Thyroid gland (tissue), 4 donors: ENCODE data around the gene MEDAG. TPM values are rescaled to one million over a fixed set of nuclear protein-coding genes. Genes with fewer than 3 reads are reported as not detected.

Experiments used
- DNase-seq, 2 donors: peaks; one replicate each; pipeline ENCODE4 v3.0.0-alpha.2; 2019
- H3K27ac ChIP-seq, 3 donors: fragments of 200-600 bp; sonication (generic); 1 replicate in 2 of 3; 2 replicates in 1 of 3; pipeline ENCODE4 v1.5.1; 2016 to 2019; ENCODE audit warnings: mild to moderate bottlenecking in 1 of 3, moderate library complexity in 1 of 3
- H3K27me3 ChIP-seq: fragments of 200-600 bp; sonication (generic); one replicate; pipeline ENCODE4 v1.5.1; 2019
- H3K36me3 ChIP-seq, 2 donors: fragments of 200-600 bp; sonication (generic); one replicate each; pipeline ENCODE4 v1.5.1; 2016 to 2019
- H3K4me1 ChIP-seq, 2 donors: fragments of 200-600 bp; sonication (generic); one replicate each; pipeline ENCODE4 v1.5.1; 2017 to 2019
- H3K4me3 ChIP-seq, 3 donors: fragments of 200-600 bp; sonication (generic); replicated peaks in 1 of 3; 1 replicate in 2 of 3; 2 replicates in 1 of 3; pipeline ENCODE4 v1.5.1; 2016; ENCODE audit warnings: mild to moderate bottlenecking in 1 of 3
- H3K9me3 ChIP-seq: fragments of 200-600 bp; sonication (generic); one replicate; pipeline ENCODE4 v1.5.1; 2017
- CTCF ChIP-seq, 6 experiments: fragments of 200-600 bp in 3 of 6; fragments of 450-650 bp in 3 of 6; sonication (generic) in 3 of 6; IDR thresholded peaks; one replicate each; pipeline ENCODE4 v1.5.1; 2016 to 2019; ENCODE audit warnings: antibody characterized with exemption in 6 of 6, mild to moderate bottlenecking in 2 of 6, inconsistent platforms in 1 of 6, moderate library complexity in 1 of 6
- POLR2A ChIP-seq, 2 donors: fragments of 450-650 bp; IDR thresholded peaks; one replicate each; pipeline ENCODE4 v1.6.1; 2017; ENCODE audit warnings: antibody characterized with exemption in 2 of 2, mild to moderate bottlenecking in 2 of 2, moderate library complexity in 1 of 2
- WGBS, 2 donors: methylation state at CpG; one replicate each; pipeline ENCODE4 v1.1.5; 2017; 5-methylcytosine and 5-hydroxymethylcytosine counted together
- intact Hi-C: fragments of 100-400 bp; cut with DNase I; formaldehyde crosslinking; loops from one replicate; pipeline ENCODE4 v1.15.1; 2023
- total RNA-seq, 4 donors: library from RNA; depleted of rRNA; stranded (reverse); fragments of >200 nt; gene quantifications; one replicate each; pipeline ENCODE4 v1.2.3, GENCODE V29; 2016

MEDAG gene
- total RNA-seq, 4 donors from 2014 or later: 15.2 to 99.7 (median 46.0) TPM

- 94 to 96% methylated on average over 1 of the region's 1 CpG for WGBS, 2 donors
- H3K4me1 ChIP-seq: peaks cover 16 to 39% of the 10 kb centered on the region in 2 donors
- TF ChIP-seq CTCF (IDR thresholded peaks at IDR 0.05) (no peak), POLR2A (IDR thresholded peaks at IDR 0.05) (no peak)
- no peak overlapping the region for H3K4me3 ChIP-seq
- no peaks in the 10 kb centered on the region for H3K36me3 ChIP-seq
- H3K9me3 ChIP-seq: no peaks in the 10 kb centered on the region
- intact Hi-C loops: no loop called here
- no peak for DNase-seq
- no peak overlapping the region for H3K27ac ChIP-seq
- no peaks in the 10 kb centered on the region for H3K27me3 ChIP-seq
Measured at GRCh38 chr13:30904043-30904442, 2.0 kb upstream of the MEDAG start.

- H3K4me1 ChIP-seq: peaks cover 16 to 35% of the 10 kb centered on the region in 2 donors
- H3K36me3 ChIP-seq: no peaks in the 10 kb centered on the region
- WGBS, 2 donors: 49 to 78% methylated on average over 5 to 11 of the region's 60 CpGs
- H3K9me3 ChIP-seq: no peaks in the 10 kb centered on the region
- H3K27me3 ChIP-seq: no peaks in the 10 kb centered on the region
- DNase-seq: peak; percentile 5 to 18
- intact Hi-C loops: no loop called here
- TF ChIP-seq CTCF (IDR thresholded peaks at IDR 0.05) (no peak), POLR2A (IDR thresholded peaks at IDR 0.05) (no peak)
- H3K27ac ChIP-seq: peak overlapping the region; percentile 55 to 81 (median 73)
- peak overlapping the region in 2 of 3 donors; percentile 7 to 41 for H3K4me3 ChIP-seq
Measured at GRCh38 chr13:30906411-30907051, 460 bp downstream of the MEDAG start.

- Histone ChIP-seq H3K36me3 (no peaks in the 10 kb centered on the region), H3K27ac (peak overlapping the region in 2 of 3 donors; percentile 73 to 81), H3K27me3 (no peaks in the 10 kb centered on the region), H3K9me3 (no peaks in the 10 kb centered on the region), H3K4me1 (peaks cover 16 to 35% of the 10 kb centered on the region in 2 donors), H3K4me3 (peak overlapping the region in 1 of 3 donors; percentile 41)
- WGBS, 2 donors: 54 to 55% methylated on average over 10 of the region's 10 CpGs
- DNase-seq: peak; percentile 50 to 65
- intact Hi-C loops: no loop called here
- TF ChIP-seq POLR2A (IDR thresholded peaks at IDR 0.05) (no peak), CTCF (IDR thresholded peaks at IDR 0.05) (no peak)
Measured at GRCh38 chr13:30907121-30907861, 1.2 kb downstream of the MEDAG start.

GRCh38 chr13:30908416-30908980 is 2.4 kb downstream of the MEDAG start:
- intact Hi-C loops: no loop called here
- no peaks in the 10 kb centered on the region for H3K9me3 ChIP-seq
- H3K36me3 ChIP-seq: no peaks in the 10 kb centered on the region
- H3K27ac ChIP-seq: peak overlapping the region in 2 of 3 donors; percentile 73 to 81
- TF ChIP-seq CTCF (IDR thresholded peaks at IDR 0.05) (no peak), POLR2A (IDR thresholded peaks at IDR 0.05) (no peak)
- WGBS, 2 donors: 15 to 17% methylated on average over 5 of the region's 5 CpGs
- H3K4me1 ChIP-seq: peaks cover 16 to 35% of the 10 kb centered on the region in 2 donors
- no peak overlapping the region for H3K4me3 ChIP-seq
- peak; percentile 28 to 30 for DNase-seq
- no peaks in the 10 kb centered on the region for H3K27me3 ChIP-seq

GRCh38 chr13:30910676-30911075 is 4.6 kb downstream of the MEDAG start:
- Histone ChIP-seq H3K4me3 (no peak overlapping the region), H3K4me1 (peaks cover 15 to 32% of the 10 kb centered on the region in 2 donors), H3K36me3 (no peaks in the 10 kb centered on the region), H3K27me3 (no peaks in the 10 kb centered on the region), H3K9me3 (no peaks in the 10 kb centered on the region), H3K27ac (no peak overlapping the region)
- no peak for DNase-seq
- intact Hi-C loops: no loop called here
- no peak for TF ChIP-seq POLR2A (IDR thresholded peaks at IDR 0.05)
- 92 to 96% methylated on average over 3 of the region's 3 CpGs for WGBS, 2 donors
